Trophoblast cell (in vitro differentiated cells and primary cell): ENCODE data around the gene MICALL2.

Experiments used
- DNase-seq, 2 donors: peaks; one replicate each; pipeline ENCODE4 v3.0.0-alpha.2; 2016
- H2AFZ ChIP-seq: 2 replicates; pipeline ENCODE4 v1.6.1; 2013; ENCODE audit warnings: low read length, moderate library complexity, mild to moderate bottlenecking; ENCODE audit not compliant: insufficient read depth, poor library complexity
- H2AK5ac ChIP-seq: 2 replicates; pipeline ENCODE4 v1.6.1; 2013; ENCODE audit warnings: mild to moderate bottlenecking, low read length
- H2BK120ac ChIP-seq: 2 replicates; pipeline ENCODE4 v1.6.1; 2013; ENCODE audit warnings: low read length, mild to moderate bottlenecking, moderate library complexity; ENCODE audit not compliant: insufficient read depth, poor library complexity
- H2BK12ac ChIP-seq: 2 replicates; pipeline ENCODE4 v1.6.1; 2013; ENCODE audit warnings: mild to moderate bottlenecking, low read length, moderate library complexity
- H2BK5ac ChIP-seq: 2 replicates; pipeline ENCODE4 v1.6.1; 2013; ENCODE audit warnings: low read length, low read depth, moderate library complexity, mild to moderate bottlenecking; ENCODE audit not compliant: poor library complexity
- H3K14ac ChIP-seq: 2 replicates; pipeline ENCODE4 v1.6.1; 2013; ENCODE audit warnings: mild to moderate bottlenecking, low read length
- H3K18ac ChIP-seq: 2 replicates; pipeline ENCODE4 v1.6.1; 2013; ENCODE audit warnings: mild to moderate bottlenecking, low read length
- H3K23ac ChIP-seq: 2 replicates; pipeline ENCODE4 v1.6.1; 2013; ENCODE audit warnings: low read length
- H3K27ac ChIP-seq: 2 replicates; pipeline ENCODE4 v1.5.1; 2013; ENCODE audit warnings: low read depth, mild to moderate bottlenecking, inconsistent platforms, low read length, moderate library complexity
- H3K27me3 ChIP-seq: 2 replicates; pipeline ENCODE4 v1.6.1; 2013; ENCODE audit warnings: inconsistent platforms, mild to moderate bottlenecking, low read length, moderate library complexity; ENCODE audit not compliant: insufficient read depth
- H3K36me3 ChIP-seq, 2 experiments: 1 replicate in 1 of 2; 2 replicates in 1 of 2; pipeline ENCODE4 v1.6.1; 2013; ENCODE audit warnings: low read length in 2 of 2, mild to moderate bottlenecking in 2 of 2, moderate library complexity in 1 of 2; ENCODE audit not compliant: insufficient read depth in 2 of 2, control insufficient read depth in 1 of 2
- H3K4ac ChIP-seq: 2 replicates; pipeline ENCODE4 v1.6.1; 2013; ENCODE audit warnings: low read depth, mild to moderate bottlenecking, low read length, moderate library complexity
- H3K4me1 ChIP-seq, 2 experiments: 1 replicate in 1 of 2; 2 replicates in 1 of 2; pipeline ENCODE4 v1.6.1; 2013; ENCODE audit warnings: low read length in 2 of 2, mild to moderate bottlenecking in 2 of 2, moderate library complexity in 1 of 2; ENCODE audit not compliant: insufficient read depth in 2 of 2, control insufficient read depth in 1 of 2
- H3K4me2 ChIP-seq: 2 replicates; pipeline ENCODE4 v1.6.1; 2013; ENCODE audit warnings: inconsistent platforms, mild to moderate bottlenecking, low read length, moderate library complexity
- H3K4me3 ChIP-seq: 2 replicates; pipeline ENCODE4 v1.5.1; 2013; ENCODE audit warnings: mild to moderate bottlenecking, low read depth, low read length, inconsistent platforms
- H3K79me1 ChIP-seq: one replicate; pipeline ENCODE4 v1.6.1; 2013; ENCODE audit warnings: low read length
- H3K79me2 ChIP-seq: 2 replicates; pipeline ENCODE4 v1.6.1; 2013; ENCODE audit warnings: low read length, mild to moderate bottlenecking; ENCODE audit not compliant: control insufficient read depth, insufficient read depth, poor library complexity
- H3K9ac ChIP-seq: 2 replicates; pipeline ENCODE4 v1.6.1; 2013; ENCODE audit warnings: mild to moderate bottlenecking, low read length
- H3K9me3 ChIP-seq: 2 replicates; pipeline ENCODE4 v1.6.1; 2013; ENCODE audit warnings: low read depth, mild to moderate bottlenecking, control low read depth, inconsistent platforms, low read length; ENCODE audit not compliant: insufficient read depth
- H4K12ac ChIP-seq: 2 replicates; pipeline ENCODE4 v1.6.1; 2013; ENCODE audit warnings: low read depth, mild to moderate bottlenecking, low read length, moderate library complexity
- H4K8ac ChIP-seq: 2 replicates; pipeline ENCODE4 v1.6.1; 2013; ENCODE audit warnings: low read depth, mild to moderate bottlenecking, low read length, moderate library complexity
- H4K91ac ChIP-seq: one replicate; pipeline ENCODE4 v1.6.1; 2013; ENCODE audit warnings: low read depth, mild to moderate bottlenecking, low read length, moderate library complexity
- WGBS: extraction: QIAGEN DNeasy Blood & Tissue Kit; methylation state at CpG from one replicate; pipeline ENCODE4 v1.1.7; 2013; ENCODE audit warnings: missing lambda C conversion rate; ENCODE audit not compliant: insufficient read length, insufficient coverage; ENCODE audit errors: extremely low coverage; 5-methylcytosine and 5-hydroxymethylcytosine counted together

MICALL2 gene

DNA sequence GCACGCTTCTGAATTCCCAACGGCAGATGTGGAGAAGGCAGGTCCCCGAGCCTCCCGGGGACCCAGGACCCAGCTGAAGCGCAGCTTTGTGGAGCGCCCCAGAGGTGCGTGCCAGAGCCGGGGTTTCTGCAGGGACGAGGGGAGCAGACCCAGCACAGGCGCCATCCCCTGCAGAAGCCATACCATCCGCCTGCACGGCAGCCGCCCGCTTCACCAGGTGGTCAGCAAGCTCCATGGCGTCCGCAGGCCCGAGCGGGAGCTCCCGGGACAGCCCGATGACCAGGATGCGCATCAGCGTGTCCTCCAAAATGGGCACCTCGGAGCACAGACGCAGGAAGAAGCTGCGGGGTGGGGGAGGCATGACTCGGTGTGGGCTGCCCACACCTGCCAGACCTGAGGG lies 34.3 kb upstream of the MICALL2 start:
- no peak overlapping the region for H4K8ac ChIP-seq
- no peak overlapping the region for H2AK5ac ChIP-seq
- H4K12ac ChIP-seq: no peak overlapping the region
- H2BK120ac ChIP-seq: no peak overlapping the region
- no peak overlapping the region for H3K18ac ChIP-seq
- H3K9me3 ChIP-seq: peaks cover 2% of the 10 kb centered on the region
- no peaks in the 10 kb centered on the region for H3K27me3 ChIP-seq
- H2BK5ac ChIP-seq: no peak overlapping the region
- no peak for DNase-seq
- H4K91ac ChIP-seq: no peak overlapping the region
- H3K36me3 ChIP-seq: peaks cover 85 to 90% of the 10 kb centered on the region in 2 experiments
- WGBS: no CpG with 5 or more reads among the region's 26 CpGs
- H3K4ac ChIP-seq: no peak overlapping the region
- no peak overlapping the region for H3K23ac ChIP-seq
- no peak overlapping the region for H2AFZ ChIP-seq
- no peaks in the 10 kb centered on the region for H3K79me1 ChIP-seq
- H3K4me3 ChIP-seq: no peak overlapping the region
- H3K79me2 ChIP-seq: no peaks in the 10 kb centered on the region
- H3K14ac ChIP-seq: no peak overlapping the region
- H3K9ac ChIP-seq: no peak overlapping the region
- no peak overlapping the region for H3K4me2 ChIP-seq
- no peak overlapping the region for H3K27ac ChIP-seq
- H3K4me1 ChIP-seq: no peaks in the 10 kb centered on the region
- H2BK12ac ChIP-seq: no peak overlapping the region

DNA sequence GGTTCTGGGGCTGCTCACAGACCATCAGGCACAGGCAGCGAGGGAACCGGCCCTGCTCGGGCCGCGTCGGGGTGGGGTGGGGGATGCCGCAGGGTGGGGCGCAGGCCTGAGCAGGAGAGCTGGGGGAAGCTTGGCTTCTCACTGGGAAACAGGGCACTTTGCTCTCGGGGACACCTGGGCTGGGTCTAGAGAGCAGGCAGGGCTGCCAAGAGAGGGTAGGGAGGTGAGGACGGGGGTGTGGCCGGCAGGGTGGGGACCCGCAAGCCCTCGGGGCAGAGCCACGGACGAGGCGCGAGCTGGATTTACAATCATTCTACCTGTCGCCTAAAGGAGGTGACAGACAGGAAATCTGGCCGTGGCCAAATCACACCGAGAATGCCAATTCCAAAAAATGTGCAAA lies 33.9 kb upstream of the MICALL2 start:
- no peaks in the 10 kb centered on the region for H3K79me2 ChIP-seq
- H3K36me3 ChIP-seq: peaks cover 86 to 91% of the 10 kb centered on the region in 2 experiments
- no peak overlapping the region for H2AK5ac ChIP-seq
- no peak overlapping the region for H3K9ac ChIP-seq
- H2BK5ac ChIP-seq: no peak overlapping the region
- H3K27ac ChIP-seq: no peak overlapping the region
- H2BK120ac ChIP-seq: no peak overlapping the region
- no peak overlapping the region for H3K4me2 ChIP-seq
- H3K4me3 ChIP-seq: no peak overlapping the region
- no peak overlapping the region for H4K12ac ChIP-seq
- H4K8ac ChIP-seq: no peak overlapping the region
- DNase-seq: no peak
- no peak overlapping the region for H3K14ac ChIP-seq
- H3K23ac ChIP-seq: no peak overlapping the region
- H3K18ac ChIP-seq: no peak overlapping the region
- no peaks in the 10 kb centered on the region for H3K79me1 ChIP-seq
- H3K4ac ChIP-seq: no peak overlapping the region
- no peak overlapping the region for H2BK12ac ChIP-seq
- H4K91ac ChIP-seq: no peak overlapping the region
- peaks cover 2% of the 10 kb centered on the region for H3K9me3 ChIP-seq
- no peaks in the 10 kb centered on the region for H3K27me3 ChIP-seq
- WGBS: no CpG with 5 or more reads among the region's 20 CpGs
- H2AFZ ChIP-seq: no peak overlapping the region
- no peaks in the 10 kb centered on the region for H3K4me1 ChIP-seq

DNA sequence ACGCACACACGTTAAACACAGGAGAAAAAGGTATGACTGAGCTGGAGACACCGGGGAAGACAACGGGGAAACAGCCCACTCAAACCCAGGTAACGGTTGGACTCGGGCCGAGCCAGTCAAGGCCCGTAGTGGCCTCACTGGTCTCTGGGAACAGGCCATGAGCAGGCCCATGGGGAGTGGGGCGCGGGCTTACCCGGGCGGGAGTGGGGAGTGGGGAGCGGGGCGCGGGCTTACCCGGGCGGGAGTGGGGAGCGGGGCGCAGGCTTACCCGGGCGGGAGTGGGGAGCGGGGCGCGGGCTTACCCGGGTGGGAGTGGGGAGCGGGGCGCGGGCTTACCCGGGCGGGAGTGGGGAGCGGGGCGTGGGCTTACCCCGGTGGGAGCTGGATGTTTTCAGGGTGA lies 33.4 kb upstream of the MICALL2 start:
- H2AK5ac ChIP-seq: no peak overlapping the region
- no peak overlapping the region for H4K8ac ChIP-seq
- H3K4me3 ChIP-seq: no peak overlapping the region
- H2AFZ ChIP-seq: no peak overlapping the region
- no peaks in the 10 kb centered on the region for H3K27me3 ChIP-seq
- no peak for DNase-seq
- H3K4me1 ChIP-seq: no peaks in the 10 kb centered on the region
- no peak overlapping the region for H4K12ac ChIP-seq
- no peak overlapping the region for H4K91ac ChIP-seq
- peaks cover 87 to 92% of the 10 kb centered on the region in 2 experiments for H3K36me3 ChIP-seq
- peaks cover 2% of the 10 kb centered on the region for H3K9me3 ChIP-seq
- H3K4ac ChIP-seq: no peak overlapping the region
- no peak overlapping the region for H3K18ac ChIP-seq
- H3K14ac ChIP-seq: no peak overlapping the region
- no peak overlapping the region for H3K9ac ChIP-seq
- H3K23ac ChIP-seq: no peak overlapping the region
- H3K4me2 ChIP-seq: no peak overlapping the region
- H3K79me2 ChIP-seq: no peaks in the 10 kb centered on the region
- no CpG with 5 or more reads among the region's 33 CpGs for WGBS
- H3K79me1 ChIP-seq: no peaks in the 10 kb centered on the region
- H2BK120ac ChIP-seq: no peak overlapping the region
- H2BK5ac ChIP-seq: no peak overlapping the region
- H3K27ac ChIP-seq: no peak overlapping the region
- no peak overlapping the region for H2BK12ac ChIP-seq

DNA sequence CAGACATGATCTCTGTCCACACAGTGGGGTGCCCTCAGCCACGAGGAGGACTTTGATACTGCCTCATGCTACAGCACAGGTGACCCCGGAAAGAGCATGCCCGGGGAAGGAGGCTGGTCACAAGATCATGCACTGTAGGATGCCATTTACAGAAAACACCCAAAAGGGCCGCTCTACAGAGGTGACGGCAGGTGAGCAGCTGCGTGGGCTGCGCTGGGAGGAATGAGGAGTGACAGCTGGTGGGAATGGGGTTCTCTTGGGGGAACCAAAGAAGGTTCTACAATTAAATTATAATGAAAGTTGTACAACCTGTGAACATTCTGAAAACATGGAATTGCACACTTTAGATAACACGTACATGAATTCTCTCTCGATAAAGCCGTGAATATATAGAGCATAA lies 33.0 kb upstream of the MICALL2 start:
- H2BK12ac ChIP-seq: no peak overlapping the region
- no peak overlapping the region for H3K9ac ChIP-seq
- no peaks in the 10 kb centered on the region for H3K79me1 ChIP-seq
- H3K4me1 ChIP-seq: no peaks in the 10 kb centered on the region
- H3K18ac ChIP-seq: no peak overlapping the region
- H3K36me3 ChIP-seq: peaks cover 87 to 92% of the 10 kb centered on the region in 2 experiments
- DNase-seq: no peak
- H4K8ac ChIP-seq: no peak overlapping the region
- H3K4me2 ChIP-seq: no peak overlapping the region
- no peak overlapping the region for H3K4me3 ChIP-seq
- no peak overlapping the region for H3K14ac ChIP-seq
- no peak overlapping the region for H2AFZ ChIP-seq
- H3K4ac ChIP-seq: no peak overlapping the region
- H3K23ac ChIP-seq: no peak overlapping the region
- H3K9me3 ChIP-seq: peaks cover 2% of the 10 kb centered on the region
- H4K91ac ChIP-seq: no peak overlapping the region
- no CpG with 5 or more reads among the region's 10 CpGs for WGBS
- H2AK5ac ChIP-seq: no peak overlapping the region
- H2BK5ac ChIP-seq: no peak overlapping the region
- H4K12ac ChIP-seq: no peak overlapping the region
- H3K79me2 ChIP-seq: no peaks in the 10 kb centered on the region
- H3K27ac ChIP-seq: no peak overlapping the region
- H2BK120ac ChIP-seq: no peak overlapping the region
- H3K27me3 ChIP-seq: no peaks in the 10 kb centered on the region
